Endometrial microvascular endothelial cells (primary cell): ENCODE data around the gene RUFY2. TPM values are rescaled to one million over a fixed set of nuclear protein-coding genes. Genes with fewer than 3 reads are reported as not detected.

Experiments used
- in situ Hi-C: cut with HindIII; loops from 2 replicates; pipeline ENCODE4 v1.10.0; 2017; ENCODE audit warnings: low sequenced_read_pairs, low pct_unique_long_range_greater_than_20kb; ENCODE audit errors: inconsistent ontology term
- total RNA-seq: library from RNA; depleted of rRNA; stranded (reverse); fragments of >200 nt; gene quantifications from one replicate; pipeline ENCODE4 v1.2.3, GENCODE V29; 2015; ENCODE audit errors: inconsistent ontology term

The RUFY2 gene
- total RNA-seq, 1 donor from 2014 or later, result 14.9 TPM

DNA sequence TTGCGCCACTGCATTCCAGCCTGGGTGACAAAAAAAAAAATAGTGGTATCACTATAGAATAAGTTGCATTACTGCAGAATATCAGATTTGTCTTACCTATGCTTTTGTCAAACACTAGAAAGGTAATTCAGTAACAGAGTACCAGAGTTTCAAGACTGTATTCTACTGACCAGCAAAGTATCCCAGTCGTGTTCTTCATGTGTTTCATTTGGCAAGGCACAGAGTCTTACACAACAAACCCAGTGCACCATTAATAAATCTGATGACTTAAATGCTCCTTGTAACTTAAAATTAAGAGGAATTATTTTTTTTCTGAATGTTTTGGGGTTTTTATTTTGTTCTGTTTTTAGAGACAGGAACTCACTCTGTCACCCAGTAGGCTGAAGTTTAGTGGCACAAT lies 40.0 kb downstream of the RUFY2 start:
- in situ Hi-C loops, result no loop called here

DNA sequence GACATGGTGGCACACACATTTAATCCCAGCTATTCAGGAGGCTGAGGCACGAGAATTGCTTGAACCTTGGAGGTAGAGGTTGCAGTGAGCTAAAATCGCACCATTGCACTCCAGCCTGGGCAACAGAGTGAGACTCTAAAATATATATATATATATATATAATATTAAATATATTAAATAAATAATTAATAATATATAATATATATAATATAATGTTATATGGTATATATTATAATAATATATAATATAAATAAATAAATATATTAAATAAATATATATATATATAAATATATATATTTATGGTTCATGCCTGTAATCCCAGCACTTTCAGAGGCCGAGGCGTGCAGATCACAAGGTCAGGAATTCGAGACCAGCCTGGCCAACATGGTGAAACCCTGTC lies 40.5 kb downstream of the RUFY2 start:
- in situ Hi-C loops, result no loop called here

DNA sequence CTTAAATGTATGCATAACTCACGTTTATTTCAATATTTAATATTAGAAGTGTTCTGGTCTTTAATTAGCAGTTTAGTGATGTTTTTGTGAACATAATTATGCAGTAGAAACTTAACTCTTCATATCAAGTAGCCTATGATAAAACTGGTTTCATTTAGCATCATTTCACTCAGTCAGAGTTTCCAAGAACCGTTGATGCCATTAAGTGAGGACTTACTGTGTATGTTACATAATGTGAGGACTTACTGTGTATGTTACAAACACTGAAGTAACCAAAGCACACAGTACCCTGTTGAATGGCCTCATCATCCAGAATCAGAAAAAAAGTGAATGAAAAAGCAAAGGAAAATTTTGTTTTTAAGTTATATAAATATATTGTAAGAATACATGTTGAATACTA lies 41.5 kb downstream of the RUFY2 start:
- in situ Hi-C loops, result no loop called here

DNA sequence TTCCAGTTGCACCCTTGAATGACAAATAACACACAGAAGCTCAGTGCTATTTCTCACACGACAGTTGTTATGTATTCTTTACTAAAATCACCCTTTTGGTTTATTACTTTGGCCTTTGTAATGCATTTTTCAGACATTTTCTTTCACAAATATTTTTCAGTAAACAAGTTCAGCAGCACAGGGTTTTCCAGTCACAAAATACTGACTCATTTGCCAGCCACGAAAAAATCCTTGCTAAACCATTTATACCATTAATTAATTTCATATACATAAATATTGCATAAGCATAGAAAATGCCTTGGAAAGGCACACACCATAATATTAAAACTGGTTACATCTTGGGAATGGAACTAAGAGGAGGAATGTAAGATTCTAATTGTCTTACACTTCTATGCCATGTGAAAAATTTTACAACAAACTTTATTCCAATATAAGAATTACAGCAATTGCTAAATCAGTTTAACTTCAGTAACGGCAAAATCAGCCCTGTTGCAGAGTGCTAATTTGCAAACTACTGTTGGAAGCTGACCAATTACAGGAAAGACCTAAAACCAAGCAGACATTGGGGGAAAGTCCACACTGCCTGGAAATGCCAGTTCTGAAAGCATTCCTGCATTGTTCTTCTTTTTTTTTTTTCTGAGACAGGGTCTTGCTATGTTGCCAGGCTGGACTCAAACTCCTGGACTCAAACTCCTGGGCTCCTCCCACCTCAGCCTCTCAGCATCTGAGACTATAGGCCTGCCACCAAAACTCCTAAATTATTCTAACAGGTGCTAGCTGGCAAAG lies 42.8 kb downstream of the RUFY2 start:
- in situ Hi-C loops, result no loop called here

DNA sequence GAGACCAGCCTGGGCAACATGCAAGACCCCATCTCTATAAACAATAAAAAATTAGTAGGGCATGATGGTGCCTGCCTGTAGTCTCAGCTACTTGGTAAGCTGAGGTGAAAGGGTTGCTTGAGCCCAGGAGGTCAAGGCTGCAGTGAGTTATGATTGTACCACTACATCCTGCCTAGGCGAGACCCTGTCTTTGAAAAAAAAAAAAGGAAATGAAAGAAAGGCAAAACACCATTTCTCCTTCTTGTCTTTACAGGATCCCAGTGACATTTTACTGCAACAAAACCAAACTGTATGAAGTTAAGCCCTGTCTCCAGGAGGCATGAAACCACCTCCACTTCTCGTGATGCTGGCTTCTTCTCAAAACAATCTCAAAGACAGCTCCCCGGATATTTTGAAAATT lies 44.5 kb downstream of the RUFY2 start:
- in situ Hi-C loops, result no loop called here

DNA sequence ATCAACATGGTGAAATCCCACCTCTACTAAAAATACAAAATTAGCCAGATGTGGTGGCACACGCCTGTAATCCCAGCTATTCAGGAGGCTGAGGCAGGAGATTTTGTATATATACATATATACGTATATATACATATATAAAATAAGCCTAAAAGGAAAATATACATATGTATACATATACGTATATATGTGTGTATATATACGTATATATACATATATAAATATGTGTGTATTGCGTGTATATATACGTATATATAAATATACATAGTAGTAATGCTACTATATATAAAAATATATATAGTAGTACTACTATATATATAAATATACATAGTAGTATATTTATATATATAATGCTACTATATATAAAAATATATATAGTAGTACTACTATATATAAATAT lies 47.9 kb downstream of the RUFY2 start:
- in situ Hi-C loops, result no loop called here

DNA sequence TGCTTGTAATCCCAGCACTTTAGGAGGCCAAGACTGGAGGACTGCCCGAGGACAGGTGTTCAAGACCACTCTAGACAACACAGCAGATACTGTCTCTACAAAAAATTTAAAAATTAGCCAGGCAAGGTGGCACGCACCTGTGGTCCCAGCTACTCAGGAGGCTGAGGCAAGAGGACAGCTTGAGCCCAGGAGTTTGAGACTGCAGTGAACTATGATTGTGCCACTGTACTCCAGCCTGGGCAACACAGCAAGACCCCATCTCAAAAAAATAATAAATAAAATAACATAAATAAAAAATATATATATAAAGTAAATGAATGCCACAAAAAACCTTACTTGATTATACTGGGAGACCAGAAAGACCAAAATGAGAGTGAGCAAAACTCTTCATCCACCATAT lies 53.5 kb downstream of the RUFY2 start:
- in situ Hi-C loops, result no loop called here

DNA sequence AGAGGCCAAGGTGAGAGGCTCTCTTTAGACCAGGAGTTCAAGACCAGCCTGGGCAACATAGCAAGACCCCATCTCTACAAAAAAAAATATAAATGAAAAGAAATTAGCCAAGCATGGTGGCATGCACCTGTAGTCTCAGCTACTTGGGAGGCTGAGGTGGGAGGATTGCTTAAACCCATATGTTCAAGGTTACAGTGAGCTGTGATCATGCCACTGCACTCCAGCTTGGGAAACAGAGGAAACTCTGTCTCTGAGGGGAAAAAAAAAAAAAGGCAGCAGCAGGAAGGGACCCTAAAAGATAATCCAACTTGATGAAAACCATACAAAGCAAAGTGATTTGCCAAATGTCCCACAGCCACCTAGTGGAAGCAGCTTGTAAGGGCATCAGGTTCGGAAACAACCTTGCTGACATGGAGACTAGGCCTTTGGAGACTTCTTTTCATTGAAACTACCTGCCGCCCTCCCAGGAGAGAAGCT lies 58.8 kb downstream of the RUFY2 start:
- in situ Hi-C loops, result no loop called here

DNA sequence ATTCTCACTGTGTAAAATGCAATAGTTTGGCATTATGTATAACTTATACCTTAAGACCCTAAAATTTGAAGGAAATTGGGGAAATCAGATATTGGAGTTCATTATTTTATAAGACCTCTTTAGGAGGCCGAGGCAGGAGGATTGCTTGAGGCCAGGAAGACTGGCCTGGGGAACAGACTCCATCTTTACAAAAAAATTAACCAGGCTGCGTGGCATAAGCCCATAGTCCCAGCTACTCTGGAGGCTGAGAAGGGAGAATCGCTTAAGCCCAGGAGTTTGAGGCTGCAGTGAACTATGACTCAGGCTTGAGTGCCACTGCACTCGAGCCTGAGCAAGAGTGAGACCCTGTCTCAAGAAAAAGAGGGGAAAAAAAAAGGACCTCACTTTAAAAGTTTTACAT lies 60.3 kb downstream of the RUFY2 start:
- in situ Hi-C loops, result no loop called here

DNA sequence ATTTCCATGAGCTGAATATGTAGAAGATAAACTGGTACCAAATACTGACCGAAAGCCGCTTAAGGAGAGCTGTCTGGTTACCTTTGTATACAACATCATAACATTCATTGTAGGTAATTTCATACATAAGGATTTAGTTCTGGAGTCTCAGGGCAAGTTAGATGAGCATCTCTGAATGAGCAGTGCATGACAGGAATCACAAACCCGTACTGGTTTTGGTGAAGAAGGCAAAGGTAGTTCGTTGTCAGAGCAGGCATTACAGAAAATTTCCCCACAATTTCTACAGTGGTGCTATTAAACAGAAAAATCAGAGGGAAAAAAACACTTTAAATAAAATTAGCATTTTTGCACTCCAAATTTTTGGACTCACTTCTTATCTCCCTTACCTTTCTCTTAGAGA lies 61.5 kb downstream of the RUFY2 start:
- in situ Hi-C loops, result no loop called here

DNA sequence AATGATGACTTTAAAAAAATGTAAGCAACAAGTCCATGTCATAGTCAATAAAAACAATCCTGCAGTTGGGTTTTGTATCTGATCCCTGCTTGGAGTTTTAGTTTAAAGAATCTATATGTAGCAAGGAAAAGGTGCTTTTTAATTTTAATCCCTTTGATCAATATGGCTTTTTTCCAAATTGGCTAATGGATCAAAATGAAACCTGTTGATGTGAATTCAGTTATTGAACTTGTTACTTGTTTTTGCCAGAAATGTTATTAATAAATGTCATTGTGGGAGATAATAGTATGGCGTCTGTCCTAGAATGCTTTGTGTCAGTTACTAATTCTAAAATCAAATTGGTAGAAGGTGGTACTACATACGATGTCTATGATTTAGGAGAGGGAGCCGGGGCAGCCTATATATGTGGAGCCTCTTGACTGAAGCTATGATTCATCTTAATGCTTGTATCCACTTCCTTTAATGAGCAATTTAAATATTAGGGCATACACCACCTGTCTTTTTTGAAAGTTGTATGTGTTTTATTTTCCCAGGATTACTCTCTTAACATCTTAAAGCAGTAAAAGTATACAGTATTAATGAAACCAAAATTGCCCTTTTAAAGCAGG lies 64.1 kb downstream of the RUFY2 start:
- in situ Hi-C loops, result no loop called here

DNA sequence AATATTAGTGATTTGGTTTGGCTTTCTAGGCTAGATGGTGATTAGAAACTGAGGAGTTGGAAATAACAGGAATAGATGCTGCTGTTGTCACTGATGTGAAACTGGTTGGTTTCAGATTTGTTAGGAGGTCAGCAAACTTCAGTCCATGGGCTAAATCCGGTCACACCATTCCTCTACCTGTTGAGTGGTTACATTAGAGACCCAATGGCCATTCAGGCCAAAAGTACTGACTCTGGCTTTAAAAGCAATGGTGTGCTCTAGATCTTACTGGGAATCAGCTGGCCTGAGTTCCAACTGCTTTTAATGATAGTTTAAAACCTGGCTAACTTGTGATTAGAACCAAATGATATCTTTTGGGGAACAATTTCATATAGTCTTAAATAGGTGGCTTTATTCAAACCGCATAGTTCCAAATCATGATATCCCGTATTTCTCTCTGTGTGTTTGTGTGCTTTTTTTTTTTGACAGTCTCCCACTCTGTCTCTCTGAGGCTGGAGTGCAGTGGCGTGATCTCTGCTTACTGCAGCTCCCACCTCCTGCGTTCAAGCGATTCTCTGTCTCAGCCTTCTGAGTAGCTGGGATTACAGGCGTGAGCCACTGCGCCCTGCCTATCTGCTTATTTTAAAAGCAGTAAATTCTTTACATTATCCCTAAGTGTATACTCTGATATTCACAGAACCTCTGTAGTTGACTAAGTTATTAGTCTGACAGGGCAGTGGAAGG lies 66.6 kb downstream of the RUFY2 start:
- in situ Hi-C loops, result no loop called here

DNA sequence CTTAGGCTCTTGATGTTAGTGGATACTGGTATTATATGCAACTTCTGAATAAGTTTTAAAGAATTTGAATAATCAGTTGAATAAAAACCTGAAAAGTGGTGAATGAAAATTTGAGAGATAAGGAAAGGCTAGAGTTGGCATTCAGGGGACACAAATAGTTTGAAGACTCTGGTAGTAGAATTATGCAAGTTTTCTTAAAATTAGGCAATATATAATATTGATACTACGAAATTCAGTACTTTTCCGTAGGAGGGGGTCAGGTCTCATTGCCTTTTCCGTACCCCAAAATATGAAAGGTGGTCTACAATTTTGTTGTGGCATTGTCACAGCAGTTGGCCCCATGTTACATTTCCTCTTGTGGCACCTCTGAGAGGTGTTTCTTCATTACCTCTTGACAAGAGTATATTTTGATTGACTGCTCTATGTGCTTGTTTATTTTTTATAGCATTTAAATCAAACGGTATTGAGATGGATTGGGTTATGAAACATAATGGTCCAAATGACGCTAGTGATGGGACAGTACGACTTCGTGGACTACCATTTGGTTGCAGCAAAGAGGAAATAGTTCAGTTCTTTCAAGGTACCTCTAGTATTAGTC lies 70.2 kb downstream of the RUFY2 start:
- in situ Hi-C loops, result no loop called here

DNA sequence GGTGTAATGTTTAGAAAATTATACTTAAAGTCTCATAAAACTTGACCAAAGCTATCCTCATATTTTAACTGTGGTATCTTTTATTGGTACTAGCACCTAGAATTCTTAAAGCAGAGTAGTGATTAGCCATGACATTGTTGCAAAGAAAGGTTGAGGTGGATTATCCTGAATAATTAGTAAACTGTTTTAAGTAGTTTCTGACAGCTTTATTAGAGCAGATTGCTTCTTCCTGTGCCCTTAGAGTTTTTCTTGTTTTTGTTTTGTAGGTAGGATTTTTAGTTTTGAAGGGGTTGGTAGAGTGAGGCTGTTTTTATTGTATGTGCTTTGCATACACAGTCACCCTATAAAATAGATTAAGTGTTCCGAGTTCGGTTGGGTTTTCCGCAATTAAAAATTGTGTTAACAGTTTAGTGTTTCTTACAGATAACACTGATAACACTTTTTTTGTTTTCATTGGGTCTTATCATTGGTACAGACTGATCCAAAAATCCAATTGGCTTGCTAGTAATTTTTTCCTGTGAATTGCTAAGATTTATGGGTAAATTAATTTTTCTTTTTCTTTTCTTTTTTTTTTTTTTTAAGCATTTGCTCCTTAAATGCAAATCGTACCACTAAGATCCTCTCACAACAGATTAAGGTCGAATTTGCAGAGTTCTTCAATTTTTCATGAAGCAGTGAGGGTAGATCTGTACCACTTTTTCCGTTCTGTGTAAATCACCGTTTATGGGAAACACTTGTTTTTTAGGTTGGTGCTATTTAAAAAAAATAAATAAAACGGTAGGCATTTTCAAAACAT lies 72.2 kb downstream of the RUFY2 start:
- in situ Hi-C loops, result no loop called here

DNA sequence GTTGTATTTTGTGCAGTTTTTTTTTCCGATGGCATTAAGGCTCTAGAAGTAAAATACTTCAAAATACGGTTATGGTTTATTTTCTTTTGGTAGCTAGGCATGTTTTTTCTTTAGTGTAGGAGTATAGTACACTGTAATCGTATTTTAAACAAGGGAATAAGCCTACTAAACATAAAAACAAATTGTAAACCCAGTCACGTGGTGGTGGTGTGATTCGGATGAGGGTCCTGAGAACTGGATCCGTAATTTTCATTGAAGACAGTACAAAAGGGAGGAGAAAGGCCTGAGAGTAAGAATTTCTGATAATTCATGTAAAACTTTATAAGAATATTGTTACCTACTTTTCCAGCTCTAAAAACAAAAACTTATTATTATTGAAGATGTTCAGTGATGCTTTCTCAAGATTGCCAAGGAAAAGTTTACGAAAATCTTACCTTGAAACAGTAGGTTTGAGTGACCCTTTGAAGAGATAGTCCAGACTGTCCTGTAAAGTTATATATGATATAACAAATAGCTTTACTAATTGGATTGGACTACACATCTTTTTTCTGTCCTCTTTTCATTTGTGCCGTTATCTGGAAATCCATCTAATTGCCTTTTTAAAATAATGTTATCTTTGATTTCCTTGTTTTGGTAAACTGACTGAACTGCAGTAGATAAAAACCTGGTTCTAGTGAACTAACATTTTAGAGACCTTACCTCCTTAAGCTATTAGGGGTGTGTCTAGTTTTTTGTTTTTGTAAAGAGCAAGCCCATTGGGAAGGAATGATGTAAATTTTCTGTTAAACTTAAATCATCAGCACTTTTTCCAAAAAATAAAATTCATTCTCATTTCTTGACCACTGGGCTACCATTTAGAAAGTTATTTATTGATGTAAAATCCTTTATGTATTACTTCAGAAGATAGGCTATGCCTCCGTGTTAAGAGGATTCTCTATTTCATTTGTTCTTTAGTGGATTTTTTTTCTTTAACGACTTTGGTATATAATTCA lies 73.3 kb downstream of the RUFY2 start:
- in situ Hi-C loops, result no loop called here

DNA sequence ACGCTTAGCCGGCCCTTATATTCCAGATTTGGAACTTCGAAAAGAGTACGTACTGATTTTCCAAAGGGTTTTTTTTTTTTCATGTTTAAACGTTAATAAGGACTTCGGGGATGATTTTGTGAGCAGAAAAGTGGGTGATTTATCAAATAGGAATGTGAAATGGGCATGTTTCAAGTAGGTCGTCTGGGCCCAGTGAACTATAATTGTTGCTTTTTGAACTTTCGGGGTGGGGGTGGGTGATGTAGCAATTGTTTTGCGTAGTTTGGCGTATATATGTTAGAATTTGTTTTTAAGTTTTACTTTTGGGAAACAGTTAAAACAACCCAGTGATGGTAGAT lies 74.0 kb downstream of the RUFY2 start:
- in situ Hi-C loops, result no loop called here

DNA sequence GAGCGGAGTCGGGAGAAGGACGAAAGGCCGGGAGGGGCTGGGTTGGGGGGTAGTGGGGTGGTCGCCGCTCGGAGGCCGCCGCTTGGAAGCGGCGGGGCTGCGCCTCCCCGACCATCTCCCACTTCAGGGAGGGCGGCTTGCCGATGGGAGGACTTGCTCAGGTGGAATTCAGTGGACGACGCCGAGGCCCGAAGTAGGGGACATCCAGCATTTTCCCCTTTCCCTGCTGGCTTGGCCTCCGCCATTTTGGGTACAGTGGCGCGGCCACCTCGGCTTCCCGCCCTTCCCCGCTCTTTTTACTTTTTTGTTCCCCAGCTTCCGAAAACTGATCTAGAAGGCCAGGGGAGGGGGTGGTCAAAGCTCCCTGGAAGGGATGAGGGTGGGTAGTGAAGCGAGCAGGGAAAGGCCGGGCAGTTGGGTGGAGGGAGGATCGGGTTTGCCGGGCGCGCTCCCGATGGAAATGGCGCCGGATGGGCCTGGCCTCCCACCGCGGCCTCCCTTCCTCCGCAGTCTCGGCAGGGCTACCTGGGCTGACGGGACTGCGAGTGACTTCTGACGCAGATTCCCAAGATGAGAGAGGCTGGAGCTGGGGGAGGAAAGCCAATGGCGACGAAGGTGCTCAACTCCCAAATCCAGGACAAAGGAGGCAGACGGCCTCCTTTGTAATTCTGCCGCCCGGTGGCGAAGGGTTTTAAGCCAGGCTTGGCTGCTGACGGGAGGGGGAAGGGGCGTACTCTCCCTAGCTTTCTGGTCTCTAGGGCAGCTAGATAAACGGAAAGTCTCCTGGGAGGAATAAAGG lies 74.6 kb downstream of the RUFY2 start, which contains the start of gene PBLD:
TSS of gene PBLD (minus strand) at position 670 of the 799 bp plus-strand sequence. CDS start 26,084 bp downstream, outside the sequence.
- in situ Hi-C loops, result no loop called here
